Left renal cortex interstitium (tissue), 4 donors: Measurements from ENCODE around the gene KRTAP10-9. TPM values are rescaled to one million over a fixed set of nuclear protein-coding genes. Genes with fewer than 3 reads are reported as not detected.
"Not testable (repeated sequence)": the region's sequence is repeated elsewhere in the genome, so short reads cannot be mapped to it uniquely, and the experiment has no call there.

Source experiments
- DNase-seq, 4 donors: peaks; one replicate each; pipeline ENCODE4 v3.0.0-alpha.2; 2013; ENCODE audit warnings: low read depth in 4 of 4, low spot score in 2 of 4, missing footprints in 1 of 4
- polyA plus RNA-seq, 4 donors: library from polyadenylated mRNA; unstranded; fragments of 120-200 nt; gene quantifications; one replicate each; pipeline ENCODE4 v1.2.1, GENCODE V29; 2013; ENCODE audit not compliant: insufficient read length in 4 of 4

The KRTAP10-9 gene
- polyA plus RNA-seq, 4 donors: not detected

DNA sequence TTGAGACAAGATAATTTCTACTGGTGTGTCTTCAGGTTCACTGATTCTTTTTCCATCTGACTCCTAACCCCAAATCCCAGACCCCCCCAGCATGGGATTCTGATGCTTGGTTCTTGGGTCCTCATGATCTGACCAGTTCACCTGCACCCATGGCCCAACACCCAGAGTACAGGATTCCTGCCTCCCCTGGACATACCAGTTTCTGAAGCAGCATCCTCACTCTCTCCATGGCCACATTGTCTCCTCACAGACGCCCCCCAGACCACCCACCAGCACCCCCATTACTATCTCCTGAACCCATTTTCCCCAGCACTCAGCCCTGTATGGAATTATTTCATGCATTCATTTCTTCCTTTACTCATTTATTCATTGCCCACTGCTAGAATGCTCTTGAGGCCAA, 30.0 kb downstream of the KRTAP10-9 start:
- DNase-seq: no peak

DNA sequence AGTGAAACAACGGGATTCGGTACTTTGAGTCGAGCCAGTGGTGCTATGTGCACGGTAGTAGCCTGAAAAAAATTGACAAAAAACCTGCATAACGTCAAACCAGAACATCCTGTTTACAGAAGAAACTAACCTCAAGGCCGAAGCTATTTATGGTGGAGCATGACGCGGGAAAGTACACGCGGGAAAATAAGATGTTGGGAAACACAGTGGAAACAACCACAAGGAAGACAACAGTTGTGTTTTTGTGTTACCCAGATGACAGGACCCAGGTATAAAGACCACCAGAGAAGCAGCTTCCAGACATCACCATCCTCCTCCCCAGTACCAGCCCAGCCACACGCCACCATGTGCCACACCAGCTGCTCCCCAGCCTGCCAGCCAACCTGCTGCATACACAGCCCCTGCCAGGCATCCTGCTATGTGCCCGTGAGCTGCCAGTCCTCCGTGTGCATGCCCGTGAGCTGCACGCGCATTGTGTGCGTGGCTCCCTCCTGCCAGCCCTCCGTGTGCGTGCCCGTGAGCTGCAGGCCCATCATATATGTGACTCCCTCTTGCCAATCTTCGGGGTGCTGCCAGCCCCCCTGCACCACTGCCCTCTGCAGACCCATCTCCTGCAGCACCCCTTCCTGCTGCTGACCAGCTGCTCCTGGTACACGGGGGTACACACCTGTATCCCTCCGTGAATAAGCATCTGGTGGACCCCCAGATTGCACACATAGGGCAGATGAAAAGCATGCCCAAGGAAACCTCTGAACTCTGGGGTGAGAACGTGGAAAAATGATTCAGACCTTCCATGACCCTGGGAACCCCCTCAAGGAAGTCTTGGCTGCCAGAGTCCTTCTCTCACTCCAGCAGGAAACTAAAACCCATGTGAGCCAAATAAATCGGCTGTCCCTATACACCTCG, 31.0 kb downstream of the KRTAP10-9 start, which contains the start of gene KRTAP12-3:
TSS of gene KRTAP12-3 (plus strand) at position 298 of the 906 bp plus-strand sequence. CDS start at position 346, 48 bp downstream.
- DNase-seq: no peak

DNA sequence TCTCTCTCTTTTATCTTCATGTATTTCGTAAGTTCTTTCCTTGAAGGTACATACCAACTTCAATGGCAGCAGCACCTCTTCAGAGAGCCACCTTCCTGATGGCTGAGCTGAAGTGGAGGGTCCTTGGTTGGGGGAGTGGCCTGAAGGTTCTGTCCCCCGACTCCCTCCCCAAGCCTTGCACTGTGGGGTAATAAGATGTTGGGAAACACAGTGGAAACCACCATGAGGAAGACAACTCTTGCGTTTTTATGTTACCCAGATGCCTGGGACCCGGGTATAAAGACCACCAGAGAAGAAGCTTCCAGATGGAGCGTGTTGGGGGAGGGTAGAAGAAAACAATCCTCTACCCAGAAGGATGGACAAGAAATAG, 31.6 kb downstream of the KRTAP10-9 start:
- DNase-seq: no peak

DNA sequence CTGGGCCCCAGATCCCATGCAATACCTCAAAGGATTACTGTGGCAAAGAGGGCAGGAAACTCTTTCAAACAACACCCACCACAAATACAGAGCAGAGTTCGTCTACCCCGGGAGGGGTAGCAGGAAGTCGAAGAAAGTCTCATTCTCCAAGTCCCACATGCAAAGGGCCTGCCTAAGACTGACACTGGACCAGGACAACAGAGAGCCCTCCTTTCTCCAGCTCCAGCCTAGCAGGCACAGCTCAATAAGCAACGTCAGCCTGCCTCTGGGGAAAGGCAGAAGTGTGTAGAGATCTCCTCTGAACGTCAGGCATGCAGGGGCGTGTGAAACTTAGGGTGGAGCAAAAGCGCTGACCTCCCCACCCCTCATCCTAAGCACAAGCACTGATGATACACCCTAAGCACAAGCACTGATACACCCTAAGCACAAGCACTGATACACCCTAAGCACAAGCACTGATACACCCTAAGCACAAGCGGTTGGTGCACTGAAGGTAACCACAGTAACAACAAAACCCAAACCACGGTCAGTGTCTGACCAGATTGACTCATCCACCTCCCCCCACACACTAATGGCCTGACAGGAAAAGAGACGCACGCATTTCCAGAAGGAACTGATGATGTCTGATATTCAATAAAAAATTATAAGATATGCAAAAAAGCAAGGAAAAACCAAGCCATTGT, 32.2 kb downstream of the KRTAP10-9 start:
- DNase-seq: no peak

DNA sequence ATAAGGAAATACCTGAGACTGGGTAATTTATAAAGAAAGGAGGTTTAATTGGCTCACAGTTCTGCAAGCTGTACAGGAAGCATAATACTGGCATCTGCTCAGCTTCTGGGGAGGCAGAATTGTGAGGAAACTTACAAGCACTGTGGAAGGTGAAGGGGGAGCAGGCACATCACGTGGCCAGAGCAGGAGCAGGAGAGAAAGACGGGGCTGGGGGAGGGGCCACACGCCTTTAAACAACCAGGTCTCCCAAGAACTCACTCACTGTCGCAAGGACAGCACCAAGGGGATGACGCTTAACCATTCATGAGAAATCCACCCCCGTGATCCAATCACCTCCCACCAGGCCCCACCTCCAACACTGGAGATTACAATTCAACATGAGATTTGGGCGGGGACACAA, 34.7 kb downstream of the KRTAP10-9 start:
- DNase-seq: not testable (repeated sequence)

DNA sequence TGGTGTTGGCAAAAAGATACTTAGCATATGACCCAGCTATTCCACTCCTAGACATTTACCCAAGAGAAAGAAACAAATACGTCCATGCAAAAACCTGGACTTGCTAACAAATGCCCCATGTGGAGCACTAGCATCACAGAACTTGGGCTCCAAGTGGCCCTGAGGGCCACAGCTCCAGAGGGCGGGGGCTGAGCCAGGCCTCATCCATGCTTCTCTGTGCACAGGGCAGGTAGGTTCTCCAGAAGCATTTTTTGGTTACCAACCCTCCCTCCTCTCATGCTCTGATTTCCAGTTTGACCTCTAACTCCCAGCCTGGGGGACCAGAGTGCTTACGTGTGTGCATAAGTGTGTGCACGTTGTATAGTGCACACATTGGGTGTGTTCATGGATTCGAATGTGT, 37.8 kb downstream of the KRTAP10-9 start:
- no peak for DNase-seq

DNA sequence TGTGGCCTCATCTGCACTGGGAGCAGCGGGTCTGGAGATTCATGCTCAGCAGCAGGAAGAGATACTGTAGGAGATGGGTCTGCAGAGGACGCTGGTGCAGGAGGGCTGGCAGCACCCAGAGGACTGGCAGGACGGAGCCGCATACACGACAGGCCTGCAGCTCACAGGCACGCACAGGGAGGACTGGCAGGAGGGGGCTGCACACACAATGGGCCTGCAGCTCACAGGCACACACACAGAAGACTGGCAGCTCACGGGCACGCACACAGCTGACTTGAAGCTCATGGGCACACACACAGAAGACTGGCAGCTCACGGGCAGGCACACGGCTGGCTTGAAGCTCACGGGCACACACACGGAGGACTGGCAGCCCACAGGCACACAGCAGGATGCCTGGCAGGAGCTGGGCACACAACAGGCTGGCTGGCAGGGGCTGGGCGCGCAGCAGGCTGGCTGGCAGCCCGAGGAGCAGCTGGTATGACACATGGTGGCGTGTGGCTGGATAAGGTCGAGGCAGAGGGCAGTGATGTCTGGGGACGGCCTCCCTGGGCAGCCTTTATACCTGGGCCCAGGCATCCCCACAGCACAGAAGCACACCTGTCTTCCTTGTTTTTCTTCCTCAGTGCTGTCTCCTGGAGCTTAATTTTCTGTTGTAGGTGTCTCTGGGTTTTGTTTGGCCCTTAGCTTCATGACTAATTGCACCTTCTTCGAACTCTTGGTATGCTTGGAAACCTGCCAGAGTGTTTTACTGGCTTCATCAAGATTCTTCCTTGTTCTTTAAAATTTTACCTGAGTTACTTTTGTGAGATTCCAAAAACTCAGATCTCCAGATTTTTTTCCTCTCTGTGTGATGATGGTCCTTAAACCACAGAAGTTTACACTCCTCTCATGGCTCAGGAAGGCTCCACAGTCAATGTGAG, 39.8 kb downstream of the KRTAP10-9 start, which contains the start of gene KRTAP12-2:
TSS of gene KRTAP12-2 (minus strand) at position 527 of the 920 bp plus-strand sequence. CDS start at position 486, 41 bp downstream.
- no peak for DNase-seq

DNA sequence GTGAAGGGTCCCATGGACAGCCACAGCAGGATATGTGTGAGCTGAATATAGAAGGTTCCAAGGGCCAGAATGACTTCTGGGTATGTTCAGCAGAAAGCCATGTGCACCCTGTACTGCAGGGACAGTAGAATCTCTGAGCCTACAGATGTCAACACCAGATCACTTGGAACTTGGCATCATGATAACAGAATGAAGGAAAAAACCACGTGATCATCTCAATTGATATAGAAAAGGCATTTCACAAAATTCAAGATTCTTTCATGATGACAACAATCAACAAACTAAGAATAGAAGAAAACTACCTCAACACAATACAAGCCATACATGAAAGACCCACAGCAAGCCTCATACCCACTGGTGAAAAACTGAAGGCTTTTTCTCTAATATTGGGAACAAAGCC, 40.7 kb downstream of the KRTAP10-9 start:
- DNase-seq: no peak

DNA sequence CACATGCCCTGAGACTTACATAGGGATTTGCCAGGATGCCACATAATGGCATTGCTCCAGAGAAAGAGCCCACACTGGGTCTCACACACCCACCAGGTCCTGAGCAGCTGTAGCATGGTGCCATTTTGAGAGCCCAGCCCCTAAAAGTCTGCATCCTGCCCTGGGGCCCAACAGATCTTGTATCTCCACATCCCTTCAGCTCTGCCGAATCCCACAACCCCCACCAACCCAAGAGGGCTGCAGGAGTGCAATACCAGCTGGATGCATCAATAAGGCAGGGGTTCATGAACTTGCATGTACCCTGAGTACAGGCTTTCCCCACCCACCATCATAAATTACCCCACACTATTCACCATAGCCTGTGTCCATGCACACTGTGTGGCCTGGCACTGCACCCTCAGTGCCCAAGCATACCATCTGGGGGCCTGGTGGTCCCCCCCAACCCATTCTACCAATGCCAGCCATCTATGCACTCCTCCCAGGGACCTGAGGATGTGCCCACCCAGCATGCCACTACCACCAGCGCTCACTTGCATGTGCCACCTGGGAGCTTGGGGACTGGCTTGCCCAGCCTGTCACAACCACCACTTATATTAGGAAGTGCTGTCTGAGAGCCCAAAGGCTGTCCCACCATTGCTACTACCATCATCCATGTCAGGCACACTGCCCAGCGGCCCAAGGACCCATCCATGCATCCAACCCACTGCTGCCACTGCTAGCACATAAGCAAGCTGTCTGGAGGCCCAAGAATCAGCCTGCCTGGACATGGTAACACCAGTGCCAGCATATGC, 43.9 kb downstream of the KRTAP10-9 start:
- DNase-seq: no peak

DNA sequence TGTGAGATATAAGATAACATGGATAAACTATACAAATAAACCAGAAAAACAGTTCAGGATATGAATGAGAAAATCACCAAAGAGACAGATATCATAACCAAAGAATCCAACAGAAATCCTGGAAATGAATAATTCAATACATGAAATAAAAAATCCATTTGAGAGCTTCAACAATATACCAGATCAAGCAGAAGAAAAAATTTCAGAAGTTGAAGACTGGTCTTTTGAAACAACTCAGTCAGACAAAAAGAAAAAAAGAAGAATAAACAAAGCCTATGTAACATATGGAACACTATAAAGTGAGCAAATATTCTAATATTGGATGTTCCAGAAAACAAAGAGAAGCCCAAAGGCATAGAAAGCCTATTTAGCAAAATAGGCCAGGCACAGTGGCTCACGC, 45.0 kb downstream of the KRTAP10-9 start:
- DNase-seq: no peak

DNA sequence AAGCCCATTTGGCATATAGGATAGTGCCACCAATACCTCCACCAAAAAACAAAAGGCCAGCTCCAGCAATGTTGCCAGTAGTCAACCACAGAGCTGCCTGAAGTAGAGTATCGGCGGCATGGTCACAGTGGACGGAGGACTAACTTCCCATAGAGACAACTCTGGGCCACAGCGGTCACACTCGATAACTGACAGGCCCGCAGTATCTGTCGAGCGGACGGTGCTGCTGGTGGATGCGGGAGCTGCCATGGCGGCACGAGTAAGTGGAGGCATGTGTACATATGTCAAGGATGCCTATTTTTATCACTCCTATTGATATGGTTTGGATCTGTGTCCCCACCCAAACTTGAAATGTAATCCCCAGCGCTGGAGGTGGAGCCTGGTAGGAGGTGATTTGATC, 51.0 kb downstream of the KRTAP10-9 start:
- no peak for DNase-seq

Other genes with a start within 250 kb of the KRTAP10-9 start
- gene LRRC3, start 171.6 kb upstream of the KRTAP10-9 start, polyA plus RNA-seq: 1 to 10 TPM; 4.4 to 6.0 (median 5.0) TPM
- not detected for gene KRTAP10-1, start 86.9 kb upstream of the KRTAP10-9 start, polyA plus RNA-seq
- not detected for gene KRTAP10-2, start 75.6 kb upstream of the KRTAP10-9 start, polyA plus RNA-seq
- not detected for gene KRTAP10-3, start 68.3 kb upstream of the KRTAP10-9 start, polyA plus RNA-seq
- gene KRTAP10-4, start 53.4 kb upstream of the KRTAP10-9 start, polyA plus RNA-seq: not detected
- gene KRTAP10-5, start 46.5 kb upstream of the KRTAP10-9 start, polyA plus RNA-seq: not detected
- gene KRTAP10-6, start 34.6 kb upstream of the KRTAP10-9 start, polyA plus RNA-seq: not detected
- gene KRTAP10-7, start 26.5 kb upstream of the KRTAP10-9 start, polyA plus RNA-seq: not detected
- not detected for gene KRTAP10-8, start 15.0 kb upstream of the KRTAP10-9 start, polyA plus RNA-seq
- gene KRTAP10-10, start 10.3 kb downstream of the KRTAP10-9 start, polyA plus RNA-seq: not detected
- gene KRTAP10-11, start 19.3 kb downstream of the KRTAP10-9 start, polyA plus RNA-seq: not detected
- gene KRTAP12-4, start 27.6 kb downstream of the KRTAP10-9 start, polyA plus RNA-seq: not detected
- gene KRTAP12-3, start 30.8 kb downstream of the KRTAP10-9 start, polyA plus RNA-seq: not detected
- not detected for gene KRTAP12-2, start 39.8 kb downstream of the KRTAP10-9 start, polyA plus RNA-seq
- not detected for gene KRTAP12-1, start 55.1 kb downstream of the KRTAP10-9 start, polyA plus RNA-seq
- not detected for gene KRTAP10-12, start 70.1 kb downstream of the KRTAP10-9 start, polyA plus RNA-seq
- 1 to 10 TPM in 2 of 4 donors, under 1 TPM in 2; 0.55 to 1.1 (median 0.80) TPM for gene TSPEAR, start 84.5 kb downstream of the KRTAP10-9 start, polyA plus RNA-seq
- gene UBE2G2, start 174.7 kb downstream of the KRTAP10-9 start, polyA plus RNA-seq: 100 to 1,000 TPM in 2 of 4 donors, 10 to 100 TPM in 2; 66.0 to 141 (median 107) TPM
- gene SUMO3, start 191.0 kb downstream of the KRTAP10-9 start, polyA plus RNA-seq: 100 to 1,000 TPM in 3 of 4 donors, 10 to 100 TPM in 1; 99.6 to 121 (median 113) TPM
- 100 to 1,000 TPM; 260 to 303 (median 301) TPM for gene PTTG1IP, start 246.6 kb downstream of the KRTAP10-9 start, polyA plus RNA-seq